PFSK-1 (cell line): Measurements from ENCODE around the gene PLEK.

Source experiments
- FOXP2 ChIP-seq: optimal IDR thresholded peaks from 2 replicates; pipeline ENCODE3; 2011; ENCODE audit warnings: borderline replicate concordance, control low read depth, inconsistent platforms; ENCODE audit not compliant: insufficient read depth; ENCODE audit errors: extremely low read length, extremely low read depth
- POLR2AphosphoS5 ChIP-seq: IDR thresholded peaks from 2 replicates; pipeline ENCODE4 v1.6.1; 2012; ENCODE audit warnings: low read depth, mild to moderate bottlenecking, control low read depth, low read length, moderate library complexity
- SIN3A ChIP-seq: IDR thresholded peaks from 2 replicates; pipeline ENCODE4 v1.6.1; 2012; ENCODE audit warnings: mild to moderate bottlenecking, low read length, moderate library complexity, borderline replicate concordance; ENCODE audit not compliant: insufficient read depth
- TAF1 ChIP-seq: IDR thresholded peaks from 2 replicates; pipeline ENCODE4 v1.6.1; 2012; ENCODE audit warnings: low read length, control low read depth, borderline replicate concordance; ENCODE audit not compliant: insufficient read depth
- TF ChIP-seq, protein P1 (sequence below), 2 experiments: IDR thresholded peaks; 2 replicates each; pipeline versions ENCODE4 v1.6.1 to v1.8.0; 2011 to 2012; ENCODE audit warnings: low read depth in 2 of 2, low read length in 2 of 2, control low read depth in 1 of 2, inconsistent platforms in 1 of 2, mild to moderate bottlenecking in 1 of 2, moderate library complexity in 1 of 2; ENCODE audit not compliant: insufficient read depth in 1 of 2

Gene PLEK

DNA sequence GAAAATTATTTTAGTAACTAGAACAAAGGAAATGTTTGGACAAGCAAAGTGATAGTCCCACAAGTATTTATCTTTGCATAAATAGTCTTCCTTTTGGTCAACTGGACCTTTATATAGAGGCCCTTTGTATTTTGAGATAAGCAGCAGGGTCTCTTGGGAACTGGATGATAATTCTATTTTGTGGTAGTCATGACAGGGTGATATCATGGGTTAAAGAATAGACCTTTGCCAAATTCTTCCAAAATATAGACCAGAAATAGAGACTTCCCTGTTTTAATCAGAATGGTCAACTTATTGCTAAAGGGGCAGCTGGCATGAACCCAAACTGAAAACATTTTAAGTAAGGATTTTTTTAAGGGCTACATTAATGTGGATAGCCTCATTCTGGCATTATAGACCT, 10.5 kb downstream of the PLEK start:
- TF ChIP-seq FOXP2 (no peak), SIN3A (no peak), POLR2AphosphoS5 (no peak), TAF1 (no peak)
- TF ChIP-seq, protein P1, sequence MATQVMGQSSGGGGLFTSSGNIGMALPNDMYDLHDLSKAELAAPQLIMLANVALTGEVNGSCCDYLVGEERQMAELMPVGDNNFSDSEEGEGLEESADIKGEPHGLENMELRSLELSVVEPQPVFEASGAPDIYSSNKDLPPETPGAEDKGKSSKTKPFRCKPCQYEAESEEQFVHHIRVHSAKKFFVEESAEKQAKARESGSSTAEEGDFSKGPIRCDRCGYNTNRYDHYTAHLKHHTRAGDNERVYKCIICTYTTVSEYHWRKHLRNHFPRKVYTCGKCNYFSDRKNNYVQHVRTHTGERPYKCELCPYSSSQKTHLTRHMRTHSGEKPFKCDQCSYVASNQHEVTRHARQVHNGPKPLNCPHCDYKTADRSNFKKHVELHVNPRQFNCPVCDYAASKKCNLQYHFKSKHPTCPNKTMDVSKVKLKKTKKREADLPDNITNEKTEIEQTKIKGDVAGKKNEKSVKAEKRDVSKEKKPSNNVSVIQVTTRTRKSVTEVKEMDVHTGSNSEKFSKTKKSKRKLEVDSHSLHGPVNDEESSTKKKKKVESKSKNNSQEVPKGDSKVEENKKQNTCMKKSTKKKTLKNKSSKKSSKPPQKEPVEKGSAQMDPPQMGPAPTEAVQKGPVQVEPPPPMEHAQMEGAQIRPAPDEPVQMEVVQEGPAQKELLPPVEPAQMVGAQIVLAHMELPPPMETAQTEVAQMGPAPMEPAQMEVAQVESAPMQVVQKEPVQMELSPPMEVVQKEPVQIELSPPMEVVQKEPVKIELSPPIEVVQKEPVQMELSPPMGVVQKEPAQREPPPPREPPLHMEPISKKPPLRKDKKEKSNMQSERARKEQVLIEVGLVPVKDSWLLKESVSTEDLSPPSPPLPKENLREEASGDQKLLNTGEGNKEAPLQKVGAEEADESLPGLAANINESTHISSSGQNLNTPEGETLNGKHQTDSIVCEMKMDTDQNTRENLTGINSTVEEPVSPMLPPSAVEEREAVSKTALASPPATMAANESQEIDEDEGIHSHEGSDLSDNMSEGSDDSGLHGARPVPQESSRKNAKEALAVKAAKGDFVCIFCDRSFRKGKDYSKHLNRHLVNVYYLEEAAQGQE (IDR thresholded peaks at IDR 0.05; ENCODE audit: insufficient read depth in 1 of 2, low read depth in 2 of 2, low read length in 2 of 2): no peak

DNA sequence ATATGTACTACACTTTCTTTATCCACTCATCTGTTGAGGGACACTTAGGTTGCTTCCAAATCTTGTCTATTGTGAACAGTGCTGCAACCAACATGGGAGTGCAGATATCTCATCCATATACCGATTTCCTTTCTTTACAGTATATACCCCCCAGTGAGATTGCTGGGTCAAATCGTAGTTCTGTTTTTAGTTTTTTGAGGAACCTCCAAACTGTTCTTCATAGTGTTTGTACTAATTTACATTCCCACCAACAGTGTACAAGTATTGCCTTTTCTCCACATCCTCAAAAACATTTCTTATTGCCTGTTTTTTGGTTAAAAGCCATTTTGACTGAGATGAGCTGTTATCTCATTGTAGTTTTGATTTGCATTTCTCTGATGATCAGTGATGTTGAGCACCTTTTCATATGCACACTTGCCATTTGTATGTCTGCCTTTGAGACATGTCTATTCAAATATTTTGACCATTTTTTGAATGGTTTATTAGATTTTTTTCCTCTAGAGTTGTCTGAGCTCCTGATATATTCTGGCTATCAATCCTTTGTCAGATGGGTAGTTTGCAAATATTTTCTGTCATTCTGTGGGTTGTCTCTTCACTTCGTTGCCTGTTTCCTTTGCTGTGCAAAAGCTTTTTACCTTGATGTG, 12.2 kb downstream of the PLEK start:
- no peak for TF ChIP-seq FOXP2
- TF ChIP-seq TAF1: no peak
- TF ChIP-seq, protein P1 (IDR thresholded peaks at IDR 0.05; ENCODE audit: insufficient read depth in 1 of 2, low read depth in 2 of 2, low read length in 2 of 2): no peak
- no peak for TF ChIP-seq SIN3A
- TF ChIP-seq POLR2AphosphoS5: no peak

DNA sequence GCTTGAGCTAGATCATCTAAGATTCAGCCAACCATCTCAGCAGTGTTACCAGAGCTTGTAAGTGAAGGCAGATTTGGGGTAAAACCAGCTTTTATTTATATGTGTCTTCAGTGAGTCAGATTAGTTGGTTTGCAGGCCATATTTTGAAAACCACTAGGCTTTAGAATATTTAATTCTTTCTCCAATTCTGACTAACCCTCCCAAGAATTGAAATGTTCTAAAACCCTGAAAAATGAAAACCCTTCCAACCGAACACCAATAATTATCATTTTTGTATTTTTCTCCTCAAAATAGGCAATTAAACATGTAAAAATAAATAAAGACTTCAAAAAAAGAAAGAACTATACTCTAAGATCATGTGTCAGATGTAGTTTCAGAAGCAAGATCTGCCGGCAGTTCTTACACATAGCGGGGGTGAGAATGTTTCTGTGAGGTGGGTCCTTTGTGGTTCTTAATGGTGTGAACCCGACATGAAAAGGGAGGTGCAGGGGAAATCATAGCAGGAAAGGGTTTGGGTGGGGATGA, 14.2 kb downstream of the PLEK start:
- TF ChIP-seq POLR2AphosphoS5: no peak
- TF ChIP-seq, protein P1 (IDR thresholded peaks at IDR 0.05; ENCODE audit: insufficient read depth in 1 of 2, low read depth in 2 of 2, low read length in 2 of 2): no peak
- TF ChIP-seq FOXP2: no peak
- no peak for TF ChIP-seq SIN3A

DNA sequence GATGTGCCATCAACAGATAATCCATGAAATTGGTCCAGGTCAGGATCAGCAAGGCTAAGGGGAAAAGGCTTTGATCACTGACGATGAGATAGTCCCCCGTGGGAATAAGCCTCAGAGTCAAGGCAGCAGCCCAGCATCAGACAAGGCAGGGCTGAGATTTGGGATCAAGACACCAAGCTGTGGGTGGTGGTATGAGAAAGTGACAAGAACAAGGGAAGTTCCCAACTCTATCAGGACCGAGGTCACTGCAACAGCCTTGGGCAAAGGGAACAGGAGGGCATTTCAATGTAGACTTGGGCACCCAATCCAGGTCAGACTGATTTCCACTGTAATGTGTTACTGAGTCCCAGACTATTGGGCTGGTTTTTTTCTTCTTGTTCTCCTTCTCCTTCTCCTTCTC, 18.7 kb downstream of the PLEK start:
- no peak for TF ChIP-seq SIN3A
- TF ChIP-seq, protein P1 (IDR thresholded peaks at IDR 0.05; ENCODE audit: insufficient read depth in 1 of 2, low read depth in 2 of 2, low read length in 2 of 2): no peak
- TF ChIP-seq POLR2AphosphoS5: no peak
- no peak for TF ChIP-seq TAF1
- no peak for TF ChIP-seq FOXP2
